HG03064 (cell line): ENCODE results near the gene NUP37.
"Not testable (repeated sequence)": the region's sequence is repeated elsewhere in the genome, so short reads cannot be mapped to it uniquely, and the experiment has no call there.

Experiments used
- ATAC-seq: cut with Tn5 transposase; IDR thresholded peaks from one replicate; pipeline ENCODE4 v1.9.1; 2021; ENCODE audit warnings: low read depth; ENCODE audit not compliant: unreplicated experiment

Gene NUP37

GRCh38 chr12:102119674-102120563 is at the start of gene NUP37, which contains the start of gene PARPBP:
TSS of gene NUP37 (minus strand) at chr12:102120114. CDS start at chr12:102118518, 1,596 bp downstream.
TSS of gene PARPBP (plus strand) at chr12:102120183. CDS start at chr12:102123889, 3,706 bp downstream.
- ATAC-seq = peak; percentile 96

GRCh38 chr12:102167821-102168604 is 48.1 kb upstream of the NUP37 start:
- peak; percentile 76 for ATAC-seq

- no peak for ATAC-seq
Observed at GRCh38 chr12:102163383-102163782, 43.5 kb upstream of the NUP37 start.

- ATAC-seq = not testable (repeated sequence)
Observed at GRCh38 chr12:102155206-102155605, 35.3 kb upstream of the NUP37 start.

- ATAC-seq = not testable (repeated sequence)
Observed at GRCh38 chr12:102147062-102147587, 27.2 kb upstream of the NUP37 start.

- no peak for ATAC-seq
Observed at GRCh38 chr12:102144221-102144620, 24.3 kb upstream of the NUP37 start.

- not testable (repeated sequence) for ATAC-seq
Observed at GRCh38 chr12:102142866-102143373, 23.0 kb upstream of the NUP37 start.

GRCh38 chr12:102137619-102138018 is 17.7 kb upstream of the NUP37 start:
- not testable (repeated sequence) for ATAC-seq

GRCh38 chr12:102131442-102131841 is 11.5 kb upstream of the NUP37 start:
- not testable (repeated sequence) for ATAC-seq

GRCh38 chr12:102130720-102131119 is 10.8 kb upstream of the NUP37 start:
- ATAC-seq = not testable (repeated sequence)

GRCh38 chr12:102121328-102121727 is 1.4 kb upstream of the NUP37 start:
- not testable (repeated sequence) for ATAC-seq

GRCh38 chr12:102120886-102121285 is 972 bp upstream of the NUP37 start:
- ATAC-seq = no peak

- no peak for ATAC-seq
Observed at GRCh38 chr12:102120564-102120873, 605 bp upstream of the NUP37 start.

- no peak for ATAC-seq
Observed at GRCh38 chr12:102118874-102119273, 1.0 kb downstream of the NUP37 start.

GRCh38 chr12:102116392-102116791 is 3.5 kb downstream of the NUP37 start:
- ATAC-seq = no peak

- no peak for ATAC-seq
Observed at GRCh38 chr12:102114212-102114611, 5.7 kb downstream of the NUP37 start.

GRCh38 chr12:102110782-102111181 is 9.1 kb downstream of the NUP37 start:
- no peak for ATAC-seq

GRCh38 chr12:102107970-102108369 is 11.9 kb downstream of the NUP37 start:
- ATAC-seq = no peak

GRCh38 chr12:102106905-102107304 is 13.0 kb downstream of the NUP37 start:
- ATAC-seq = no peak

- ATAC-seq = no peak
Observed at GRCh38 chr12:102096855-102097254, 23.1 kb downstream of the NUP37 start.

- no peak for ATAC-seq
Observed at GRCh38 chr12:102095677-102096263, 24.1 kb downstream of the NUP37 start.
